ENCODE results near the gene DEGS2. TPM values are rescaled to one million over a fixed set of nuclear protein-coding genes. Genes with fewer than 3 reads are reported as not detected.
"Not testable (repeated sequence)": the region's sequence is repeated elsewhere in the genome, so short reads cannot be mapped to it uniquely, and the experiment has no call there.

The DEGS2 gene
- total RNA-seq (2021) (0.11 and 0.15 TPM in 2 replicates), Bru-seq, nascent RNA (percentile 9 among the genes with signal in this experiment), BruChase-seq, experiment 1, labeled RNA remaining after a 2-hour chase (percentile 23 among the genes with signal in this experiment), BruChase-seq, experiment 2, labeled RNA remaining after a 6-hour chase (percentile 8 among the genes with signal in this experiment)
- long read RNA-seq, result 0 reads

DNA sequence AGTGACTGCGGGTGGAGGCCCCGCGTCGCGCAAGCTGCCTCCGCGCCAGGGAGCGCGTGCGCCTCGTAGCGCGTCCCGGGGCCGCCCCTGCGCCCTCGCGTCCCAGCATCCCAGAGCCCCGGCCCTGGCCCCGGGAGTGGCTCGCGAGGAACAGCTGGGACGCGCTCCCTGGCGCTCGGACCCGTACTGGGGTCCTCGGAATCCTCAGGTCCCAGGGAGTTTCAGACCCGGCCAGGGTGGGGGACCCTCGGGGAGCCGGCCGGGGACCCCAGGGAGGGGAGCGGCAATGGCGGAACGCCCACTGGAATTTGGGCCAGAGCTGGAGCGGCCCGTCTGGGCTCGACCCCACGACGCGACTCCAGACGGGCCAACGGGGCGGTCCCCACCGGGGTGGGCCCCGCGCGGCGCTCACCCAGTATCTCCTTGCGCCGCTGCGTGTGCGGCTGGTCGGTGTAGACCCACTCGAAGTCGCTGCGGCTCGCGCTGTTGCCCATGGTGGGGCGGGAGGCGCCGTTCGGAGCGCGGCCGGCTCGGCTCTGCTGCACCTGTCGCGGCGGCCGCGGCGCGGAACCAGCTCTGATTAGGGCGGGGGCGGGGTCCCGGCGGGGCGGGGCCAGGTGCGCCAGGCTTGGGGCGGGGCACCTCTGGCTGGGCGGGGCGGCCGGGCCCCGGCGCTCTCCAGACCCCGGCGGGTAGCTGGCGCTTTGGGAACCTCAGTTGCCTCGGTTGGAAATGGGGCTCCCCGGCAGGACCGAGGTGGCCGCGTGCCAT is at the start of gene DEGS2:
Gene DEGS2, minus strand, starts transcription at position 552 of the 771 bp plus-strand sequence. Its CDS starts 58 bp downstream, at position 494.
- no peak within 1 kb of the TSS for H3K4me3 ChIP-seq
- no peaks in the 10 kb centered on the region for H3K27me3 ChIP-seq (ENCODE audit: insufficient read depth, low read depth)
- no peak for DNase-seq
- BruUV-seq (replicated peaks), result no TSS peak
- H3K36me3 ChIP-seq (ENCODE audit: low read depth), result no peaks in the 10 kb centered on the region
- no peaks in the 10 kb centered on the region for H3K4me1 ChIP-seq (replicated peaks; ENCODE audit: insufficient read depth)
- no peaks in the 10 kb centered on the region for H3F3A ChIP-seq (ENCODE audit: insufficient read depth, low read depth)
- TF ChIP-seq, protein P1, sequence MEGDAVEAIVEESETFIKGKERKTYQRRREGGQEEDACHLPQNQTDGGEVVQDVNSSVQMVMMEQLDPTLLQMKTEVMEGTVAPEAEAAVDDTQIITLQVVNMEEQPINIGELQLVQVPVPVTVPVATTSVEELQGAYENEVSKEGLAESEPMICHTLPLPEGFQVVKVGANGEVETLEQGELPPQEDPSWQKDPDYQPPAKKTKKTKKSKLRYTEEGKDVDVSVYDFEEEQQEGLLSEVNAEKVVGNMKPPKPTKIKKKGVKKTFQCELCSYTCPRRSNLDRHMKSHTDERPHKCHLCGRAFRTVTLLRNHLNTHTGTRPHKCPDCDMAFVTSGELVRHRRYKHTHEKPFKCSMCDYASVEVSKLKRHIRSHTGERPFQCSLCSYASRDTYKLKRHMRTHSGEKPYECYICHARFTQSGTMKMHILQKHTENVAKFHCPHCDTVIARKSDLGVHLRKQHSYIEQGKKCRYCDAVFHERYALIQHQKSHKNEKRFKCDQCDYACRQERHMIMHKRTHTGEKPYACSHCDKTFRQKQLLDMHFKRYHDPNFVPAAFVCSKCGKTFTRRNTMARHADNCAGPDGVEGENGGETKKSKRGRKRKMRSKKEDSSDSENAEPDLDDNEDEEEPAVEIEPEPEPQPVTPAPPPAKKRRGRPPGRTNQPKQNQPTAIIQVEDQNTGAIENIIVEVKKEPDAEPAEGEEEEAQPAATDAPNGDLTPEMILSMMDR (conservative IDR thresholded peaks at IDR 0.05), result no peak
- TF ChIP-seq EZH2 (IDR thresholded peaks at IDR 0.05; ENCODE audit: low read depth), result no peak
- H3K79me2 ChIP-seq (ENCODE audit: low read depth), result no peaks in the 10 kb centered on the region
- no peaks in the 10 kb centered on the region for H4K20me1 ChIP-seq (ENCODE audit: insufficient read depth)
- no peak within 1 kb of the TSS for H3K27ac ChIP-seq
- POLR2A ChIA-PET (ENCODE audit: unreplicated experiment), result no interaction called here
- H3K9me3 ChIP-seq (ENCODE audit: insufficient read depth, low read depth), result no peaks in the 10 kb centered on the region
- intact Hi-C loops (cut with micrococcal nuclease; ENCODE audit: unreplicated experiment), result no loop called here
- H3K4me2 ChIP-seq, result no peak within 1 kb of the TSS
- no peaks in the 10 kb centered on the region for H3K9me2 ChIP-seq (ENCODE audit: insufficient read depth)
- CTCF ChIA-PET, result interaction anchor here (0.9 kb wide), 1 partner anchor 34 kb away, joined by 3 read pairs; no protein-coding TSS in a partner anchor
- H2AFZ ChIP-seq, result no peak within 1 kb of the TSS

DNA sequence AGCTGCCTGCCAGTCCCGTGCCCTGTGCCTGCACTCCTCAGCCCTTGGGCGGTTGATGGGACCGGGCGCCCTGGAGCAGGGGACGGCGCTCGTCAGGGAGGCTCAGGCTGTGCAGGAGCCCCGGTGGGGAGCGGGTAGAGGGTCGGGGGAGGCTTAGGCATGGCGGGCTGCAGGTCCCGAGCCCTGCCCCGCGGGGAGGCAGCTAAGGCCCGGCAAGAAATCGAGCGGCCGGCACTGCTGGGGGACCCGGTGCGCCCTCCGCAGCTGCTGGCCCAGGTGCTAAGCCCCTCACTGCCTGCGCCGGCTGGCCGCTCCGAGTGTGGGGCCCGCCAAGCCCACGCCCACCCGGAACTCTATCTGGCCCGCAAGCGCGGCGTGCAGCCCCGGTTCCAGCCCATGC is 48.7 kb upstream of the DEGS2 start:
- H3K4me3 ChIP-seq; BruUV-seq (replicated peaks); H3K36me3 ChIP-seq (ENCODE audit: low read depth); H3K79me2 ChIP-seq (ENCODE audit: low read depth); H3K27ac ChIP-seq; H2AFZ ChIP-seq; H3K9me2 ChIP-seq (ENCODE audit: insufficient read depth); H4K20me1 ChIP-seq (ENCODE audit: insufficient read depth); CTCF ChIA-PET; H3K4me1 ChIP-seq (replicated peaks; ENCODE audit: insufficient read depth); H3K4me2 ChIP-seq; H3K27me3 ChIP-seq (ENCODE audit: insufficient read depth, low read depth); DNase-seq; POLR2A ChIA-PET (ENCODE audit: unreplicated experiment); intact Hi-C loops (cut with micrococcal nuclease; ENCODE audit: unreplicated experiment); H3K9me3 ChIP-seq (ENCODE audit: insufficient read depth, low read depth): not testable (repeated sequence)
- H3F3A ChIP-seq (ENCODE audit: insufficient read depth, low read depth), result peaks cover 21% of the 10 kb centered on the region; the same call in 1 of the 2 replicates

DNA sequence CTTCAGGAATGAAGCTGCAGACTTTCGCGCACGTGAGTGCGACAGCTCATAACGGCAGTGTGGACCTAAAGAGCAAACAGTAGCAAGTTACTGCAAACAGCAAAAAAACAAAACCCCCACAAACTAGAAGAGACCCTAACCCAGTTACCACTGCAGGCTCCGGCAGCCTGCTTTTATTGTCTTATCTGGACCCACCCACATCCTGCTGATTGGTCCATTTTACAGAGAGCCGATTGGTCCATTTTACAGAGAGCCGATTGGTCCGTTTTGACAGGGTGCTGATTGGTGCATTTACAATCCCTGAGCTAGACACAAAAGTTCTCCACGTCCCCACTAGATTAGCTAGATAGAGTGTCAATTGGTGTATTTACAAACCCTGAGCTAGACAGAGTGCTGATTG is 48.1 kb upstream of the DEGS2 start:
- H3K27ac ChIP-seq; BruUV-seq (replicated peaks); H3K79me2 ChIP-seq (ENCODE audit: low read depth); H3K27me3 ChIP-seq (ENCODE audit: insufficient read depth, low read depth); H3K4me1 ChIP-seq (replicated peaks; ENCODE audit: insufficient read depth); H3K9me2 ChIP-seq (ENCODE audit: insufficient read depth); H4K20me1 ChIP-seq (ENCODE audit: insufficient read depth); H3K9me3 ChIP-seq (ENCODE audit: insufficient read depth, low read depth); CTCF ChIA-PET; H3K36me3 ChIP-seq (ENCODE audit: low read depth); H2AFZ ChIP-seq; DNase-seq; H3K4me2 ChIP-seq; POLR2A ChIA-PET (ENCODE audit: unreplicated experiment); H3K4me3 ChIP-seq; intact Hi-C loops (cut with micrococcal nuclease; ENCODE audit: unreplicated experiment): not testable (repeated sequence)
- peaks cover 21% of the 10 kb centered on the region; the same call in 1 of the 2 replicates for H3F3A ChIP-seq (ENCODE audit: insufficient read depth, low read depth)

DNA sequence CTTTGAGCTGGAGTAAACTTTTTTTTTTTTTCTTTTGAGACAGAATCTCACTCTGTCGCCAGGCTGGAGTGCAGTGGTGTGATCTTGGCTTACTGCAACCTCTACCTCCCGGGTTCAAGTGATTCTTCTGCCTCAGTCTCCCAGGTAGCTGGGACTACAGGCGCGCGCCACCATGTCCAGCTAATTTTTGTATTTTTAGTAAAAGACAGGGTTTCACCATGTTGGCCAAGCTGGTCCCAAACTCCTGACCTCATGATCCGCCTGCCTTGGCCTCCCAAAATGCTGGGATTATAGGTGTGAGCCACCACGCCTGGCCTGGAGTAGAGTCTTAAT is 45.4 kb upstream of the DEGS2 start:
- H3K27ac ChIP-seq, result peak overlapping the region; percentile 54
- H3K9me3 ChIP-seq (ENCODE audit: insufficient read depth, low read depth); H3K27me3 ChIP-seq (ENCODE audit: insufficient read depth, low read depth); H3K79me2 ChIP-seq (ENCODE audit: low read depth); H3K4me1 ChIP-seq (replicated peaks; ENCODE audit: insufficient read depth); H3K4me3 ChIP-seq; POLR2A ChIA-PET (ENCODE audit: unreplicated experiment); DNase-seq; H3K36me3 ChIP-seq (ENCODE audit: low read depth); intact Hi-C loops (cut with micrococcal nuclease; ENCODE audit: unreplicated experiment); H3K9me2 ChIP-seq (ENCODE audit: insufficient read depth); BruUV-seq (replicated peaks); H4K20me1 ChIP-seq (ENCODE audit: insufficient read depth); H2AFZ ChIP-seq: not testable (repeated sequence)
- H3F3A ChIP-seq (ENCODE audit: insufficient read depth, low read depth), result peaks cover 21% of the 10 kb centered on the region; the same call in 1 of the 2 replicates
- CTCF ChIA-PET, result interaction anchor here (0.7 kb wide), 1 partner anchor 214 kb away, joined by 4 read pairs; no protein-coding TSS in a partner anchor
- H3K4me2 ChIP-seq, result peak overlapping the region; percentile 35
